HCT116 (cell line): ENCODE measurements around the gene DAPK1. TPM values are rescaled to one million over a fixed set of nuclear protein-coding genes. Genes with fewer than 3 reads are reported as not detected.

Experiments
- ATAC-seq: fragments of 200-7000 bp; cut with Tn5 transposase; 2 replicates; pipeline ENCODE4 v1.9.1; 2020; ENCODE audit warnings: mild to moderate bottlenecking, moderate library complexity
- BruUV-seq: library from RNA; stranded (reverse); fragments of 400-500 nt; replicated peaks from 2 replicates; lab custom pipeline; 2021; lab: Mats Ljungman, UMichigan
- CTCF ChIA-PET: fragments of 300-600 bp; sonication (Branson Sonifier 250); formaldehyde crosslinking; loops from one replicate; lab custom pipeline; 2021; ENCODE audit warnings: antibody characterized with exemption; lab: Charles Lee
- POLR2A ChIA-PET: fragments of 300-600, 350-600 bp; sonication (Branson Sonifier 250); formaldehyde crosslinking; loops from one replicate; lab custom pipeline; 2021; ENCODE audit warnings: antibody characterized with exemption; lab: Charles Lee
- RAD21 ChIA-PET, 2 experiments: fragments of 300-600 bp; sonication (Branson Sonifier 250); formaldehyde crosslinking; loops; one replicate each; lab custom pipeline; 2023; ENCODE audit warnings: low total read pairs in 2 of 2; ENCODE audit not compliant: uncharacterized antibody in 2 of 2, unreplicated experiment in 2 of 2, low non-redundant PET in 1 of 2; lab: Charles Lee
- DNase-seq: peaks from one replicate; pipeline ENCODE4 v3.0.0-alpha.2; 2010; ENCODE audit warnings: low read depth, low spot score
- H2AFZ ChIP-seq: fragments of 200-600 bp; shearing (Covaris generic), sonication (generic); 2 replicates; pipeline ENCODE4 v1.6.1; 2017; ENCODE audit warnings: low read depth, mixed run types, mixed read lengths, antibody characterized with exemption, low read length; ENCODE audit not compliant: poor library complexity, severe bottlenecking
- H3K27ac ChIP-seq: 2 replicates; pipeline ENCODE4 v1.5.1; 2012; ENCODE audit warnings: low read depth, low read length
- H3K27me3 ChIP-seq: fragments of 200-600 bp; sonication (generic); 2 replicates; pipeline ENCODE4 v1.6.1; 2016; ENCODE audit warnings: mixed run types, low read length, mixed read lengths; ENCODE audit not compliant: insufficient read depth
- H3K36me3 ChIP-seq, 2 experiments: fragments of 200-500 bp in 1 of 2; fragments of 200-600 bp in 1 of 2; sonication (Bioruptor generic) in 1 of 2; sonication (generic) in 1 of 2; 2 replicates each; pipeline versions ENCODE4 v1.5.1 to v1.6.1; 2014 to 2016; ENCODE audit warnings: low read length in 2 of 2, inconsistent platforms in 1 of 2, mixed read lengths in 1 of 2, mixed run types in 1 of 2; ENCODE audit not compliant: insufficient read depth in 2 of 2, control insufficient read depth in 1 of 2
- H3K4me1 ChIP-seq, 2 experiments: fragments of 200-600 bp in 1 of 2; sonication (generic) in 1 of 2; 2 replicates each; pipeline versions ENCODE4 v1.5.1 to v1.6.1; 2012 to 2017; ENCODE audit warnings: low read length in 2 of 2, inconsistent platforms in 1 of 2, mild to moderate bottlenecking in 1 of 2, mixed read lengths in 1 of 2, mixed run types in 1 of 2, moderate library complexity in 1 of 2; ENCODE audit not compliant: insufficient read depth in 2 of 2, control insufficient read depth in 1 of 2
- H3K4me2 ChIP-seq: fragments of 200-600 bp; sonication (generic); 2 replicates; pipeline ENCODE4 v1.6.1; 2017; ENCODE audit warnings: mixed run types, low read length, mixed read lengths
- H3K4me3 ChIP-seq, 2 experiments: fragments of 200-600 bp in 1 of 2; sonication (generic) in 1 of 2; replicated peaks in 1 of 2; 2 replicates each; pipeline ENCODE4 v1.5.1; 2011 to 2016; ENCODE audit warnings: low read length in 2 of 2, control low read depth in 1 of 2, low read depth in 1 of 2, mild to moderate bottlenecking in 1 of 2, mixed read lengths in 1 of 2, mixed run types in 1 of 2
- H3K79me2 ChIP-seq: fragments of 200-600 bp; sonication (generic); 2 replicates; pipeline ENCODE4 v1.6.1; 2017; ENCODE audit warnings: mild to moderate bottlenecking, mixed run types, low read length, moderate library complexity, mixed read lengths; ENCODE audit not compliant: insufficient read depth
- H3K9ac ChIP-seq: fragments of 200-600 bp; sonication (generic); 2 replicates; pipeline ENCODE4 v1.6.1; 2016; ENCODE audit warnings: low read length, mixed read lengths
- H3K9me2 ChIP-seq: fragments of 200-600 bp; sonication (generic), shearing (Covaris generic); 2 replicates; pipeline ENCODE4 v1.6.1; 2017; ENCODE audit warnings: mixed run types, mild to moderate bottlenecking, moderate library complexity; ENCODE audit not compliant: insufficient read depth
- H3K9me3 ChIP-seq, 2 experiments: fragments of 200-500 bp in 1 of 2; fragments of 200-600 bp in 1 of 2; sonication (Bioruptor generic) in 1 of 2; sonication (generic) in 1 of 2; 2 replicates each; pipeline ENCODE4 v1.6.1; 2014 to 2017; ENCODE audit warnings: low read length in 2 of 2, mixed read lengths in 2 of 2, inconsistent platforms in 1 of 2, low read depth in 1 of 2, mild to moderate bottlenecking in 1 of 2, mixed run types in 1 of 2, moderate library complexity in 1 of 2; ENCODE audit not compliant: control insufficient read depth in 1 of 2, insufficient read depth in 1 of 2
- H4K20me1 ChIP-seq: fragments of 200-600 bp; sonication (generic), shearing (Covaris generic); 2 replicates; pipeline ENCODE4 v1.6.1; 2017; ENCODE audit warnings: mixed run types, mild to moderate bottlenecking, moderate library complexity; ENCODE audit not compliant: insufficient read depth
- CBX3 ChIP-seq: IDR thresholded peaks from 2 replicates; pipeline ENCODE4 v1.6.1; 2012; ENCODE audit warnings: low read depth
- EGR1 ChIP-seq: IDR thresholded peaks from 2 replicates; pipeline ENCODE4 v1.6.1; 2012; ENCODE audit warnings: low read depth
- EZH2 ChIP-seq: fragments of 200-600 bp; sonication (generic); IDR thresholded peaks from 2 replicates; pipeline ENCODE4 v1.6.1; 2017; ENCODE audit warnings: antibody characterized with exemption, mixed run types
- JUND ChIP-seq: IDR thresholded peaks from 2 replicates; pipeline ENCODE4 v1.6.1; 2012
- MAX ChIP-seq: IDR thresholded peaks from 2 replicates; pipeline ENCODE4 v1.6.1; 2012
- RAD21 ChIP-seq: IDR thresholded peaks from 2 replicates; pipeline ENCODE4 v1.6.1; 2012; ENCODE audit warnings: low read depth, mild to moderate bottlenecking
- SRF ChIP-seq: IDR thresholded peaks from 2 replicates; pipeline ENCODE4 v1.6.1; 2012; ENCODE audit warnings: low read depth
- TCF7L2 ChIP-seq: IDR thresholded peaks from 2 replicates; pipeline ENCODE4 v1.7.0; 2011; ENCODE audit warnings: borderline replicate concordance, inconsistent platforms; ENCODE audit not compliant: insufficient read depth, insufficient read length; ENCODE audit errors: extremely low read depth
- YY1 ChIP-seq: IDR thresholded peaks from 2 replicates; pipeline ENCODE4 v1.6.1; 2011; ENCODE audit warnings: low read length, low read depth, moderate library complexity, mild to moderate bottlenecking; ENCODE audit not compliant: insufficient replicate concordance; ENCODE audit errors: extremely low read depth
- ZFX ChIP-seq: fragments of 450-650 bp; IDR thresholded peaks from 2 replicates; pipeline ENCODE4 v1.6.1; 2017
- intact Hi-C: fragments of 100-400 bp; cut with micrococcal nuclease; formaldehyde crosslinking; loops from 2 replicates; pipeline ENCODE4 v1.10.0; 2022
- total RNA-seq: library from RNA; stranded (reverse); gene quantifications from one replicate; pipeline ENCODE4 v1.2.1, GENCODE V29; 2021; ENCODE audit not compliant: unreplicated experiment
- TF ChIP-seq, protein P1 (sequence below), 3 experiments: fragments of 200-600 bp in 1 of 3; sonication (generic) in 1 of 3; IDR thresholded peaks in 2 of 3; conservative IDR thresholded peaks in 1 of 3; 2 replicates each; pipeline ENCODE4 v1.5.1; 2012 to 2017; ENCODE audit warnings: low read depth in 2 of 3, low read length in 2 of 3, antibody characterized with exemption in 1 of 3, borderline replicate concordance in 1 of 3, control low read depth in 1 of 3, mild to moderate bottlenecking in 1 of 3, mixed read lengths in 1 of 3, mixed run types in 1 of 3, moderate library complexity in 1 of 3; ENCODE audit not compliant: insufficient read depth in 1 of 3

Gene DAPK1
- total RNA-seq, 1 experiment from 2014 or later = 5.6 TPM

GRCh38 chr9:87517732-87518131 is 20.1 kb downstream of the DAPK1 start:
- Histone ChIP-seq H3K36me3 (no peaks in the 10 kb centered on the region), H3K27ac (no peak overlapping the region), H3K9ac (no peak overlapping the region)
- no peak for DNase-seq
- intact Hi-C loops = no loop called here
- RAD21 ChIA-PET = no interaction called here
- POLR2A ChIA-PET = no interaction called here
- BruUV-seq = no TSS peak
- TF ChIP-seq, protein P1, sequence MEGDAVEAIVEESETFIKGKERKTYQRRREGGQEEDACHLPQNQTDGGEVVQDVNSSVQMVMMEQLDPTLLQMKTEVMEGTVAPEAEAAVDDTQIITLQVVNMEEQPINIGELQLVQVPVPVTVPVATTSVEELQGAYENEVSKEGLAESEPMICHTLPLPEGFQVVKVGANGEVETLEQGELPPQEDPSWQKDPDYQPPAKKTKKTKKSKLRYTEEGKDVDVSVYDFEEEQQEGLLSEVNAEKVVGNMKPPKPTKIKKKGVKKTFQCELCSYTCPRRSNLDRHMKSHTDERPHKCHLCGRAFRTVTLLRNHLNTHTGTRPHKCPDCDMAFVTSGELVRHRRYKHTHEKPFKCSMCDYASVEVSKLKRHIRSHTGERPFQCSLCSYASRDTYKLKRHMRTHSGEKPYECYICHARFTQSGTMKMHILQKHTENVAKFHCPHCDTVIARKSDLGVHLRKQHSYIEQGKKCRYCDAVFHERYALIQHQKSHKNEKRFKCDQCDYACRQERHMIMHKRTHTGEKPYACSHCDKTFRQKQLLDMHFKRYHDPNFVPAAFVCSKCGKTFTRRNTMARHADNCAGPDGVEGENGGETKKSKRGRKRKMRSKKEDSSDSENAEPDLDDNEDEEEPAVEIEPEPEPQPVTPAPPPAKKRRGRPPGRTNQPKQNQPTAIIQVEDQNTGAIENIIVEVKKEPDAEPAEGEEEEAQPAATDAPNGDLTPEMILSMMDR (IDR thresholded peaks at IDR 0.05 in 2 of 3, conservative IDR thresholded peaks at IDR 0.05 in 1 of 3; ENCODE audit: borderline replicate concordance in 1 of 3, insufficient read depth in 1 of 3, low read depth in 2 of 3, low read length in 2 of 3) = no peak
- TF ChIP-seq, all 23 proteins: peak for 0
- H4K20me1 ChIP-seq = no peaks in the 10 kb centered on the region
- no peak overlapping the region for H3K4me2 ChIP-seq
- no peaks in the 10 kb centered on the region for H3K27me3 ChIP-seq
- H3K4me1 ChIP-seq = peaks cover 0 to 15% of the 10 kb centered on the region in 2 experiments; a peak in 3 of 4 replicates
- no peaks in the 10 kb centered on the region for H3K79me2 ChIP-seq
- H3K9me2 ChIP-seq = no peaks in the 10 kb centered on the region
- CTCF ChIA-PET = no interaction called here
- ATAC-seq = no peak
- no peaks in the 10 kb centered on the region for H3K9me3 ChIP-seq
- no peak overlapping the region for H2AFZ ChIP-seq
- H3K4me3 ChIP-seq = no peak overlapping the region

GRCh38 chr9:87518702-87519335 is 21.2 kb downstream of the DAPK1 start:
- no peaks in the 10 kb centered on the region for H3K9me3 ChIP-seq
- H3K4me2 ChIP-seq = no peak overlapping the region
- no peaks in the 10 kb centered on the region for H3K36me3 ChIP-seq
- H3K4me3 ChIP-seq = no peak overlapping the region
- ATAC-seq (no peak), DNase-seq (no peak)
- ChIA-PET CTCF (no interaction called here), POLR2A (no interaction called here), RAD21 (no interaction called here)
- no TSS peak for BruUV-seq
- no peak overlapping the region for H3K9ac ChIP-seq
- H3K27me3 ChIP-seq = no peaks in the 10 kb centered on the region
- no peaks in the 10 kb centered on the region for H4K20me1 ChIP-seq
- no peak for TF ChIP-seq EGR1
- no peak for TF ChIP-seq RAD21
- TF ChIP-seq TCF7L2 = no peak
- TF ChIP-seq YY1 = no peak
- TF ChIP-seq SRF = no peak
- no peak for TF ChIP-seq MAX
- TF ChIP-seq CBX3 = no peak
- no peak for TF ChIP-seq EZH2
- TF ChIP-seq JUND = no peak
- no peak for TF ChIP-seq ZFX
- no peaks in the 10 kb centered on the region for H3K79me2 ChIP-seq
- H3K4me1 ChIP-seq = peaks cover 0 to 15% of the 10 kb centered on the region in 2 experiments; a peak in 3 of 4 replicates
- H3K27ac ChIP-seq = no peak overlapping the region
- no peak overlapping the region for H2AFZ ChIP-seq
- no peaks in the 10 kb centered on the region for H3K9me2 ChIP-seq
- intact Hi-C loops = no loop called here
